ENCODE results near the gene PSMC6.
A peak's percentile ranks its signal among the peaks of the same experiment; 100 is the strongest.

Gene PSMC6

GRCh38 chr14:52706724-52707706 is at the start of gene PSMC6:
Gene PSMC6, plus strand, starts transcription at chr14:52707200. Its CDS starts 20 bp downstream, at chr14:52707220.
- TF ChIP-seq CTCF (IDR thresholded peaks at IDR 0.05; ENCODE audit: extremely low read depth, missing control alignments): no peak

GRCh38 chr14:52660325-52660724 is 46.7 kb upstream of the PSMC6 start:
- TF ChIP-seq CTCF (IDR thresholded peaks at IDR 0.05; ENCODE audit: extremely low read depth, missing control alignments): no peak
- DNase-seq (ENCODE audit: low spot score): no peak

More at GRCh38 chr14:52706724-52707706, at the start of gene PSMC6:
- peak; percentile 92 for DNase-seq (ENCODE audit: low spot score)

DNA sequence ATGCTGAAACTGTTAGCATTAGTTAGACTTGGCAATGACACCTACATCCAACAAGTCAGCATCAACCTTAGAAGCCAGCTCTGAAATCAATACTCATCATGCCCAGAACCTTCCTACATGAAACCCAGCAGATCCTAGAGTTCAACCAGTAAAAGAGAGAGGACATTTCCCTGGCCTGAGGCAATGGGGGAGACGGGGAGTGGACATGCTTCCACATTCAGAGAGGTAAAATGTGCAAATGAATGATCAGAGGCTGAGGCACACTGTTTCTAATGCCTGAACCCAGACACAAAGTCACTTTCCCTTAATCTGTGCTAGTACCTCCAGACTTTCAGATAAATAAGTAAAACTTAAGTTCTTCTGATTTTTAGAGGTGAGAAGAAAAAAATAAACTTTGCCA is 46.2 kb upstream of the PSMC6 start:
- TF ChIP-seq CTCF (IDR thresholded peaks at IDR 0.05; ENCODE audit: extremely low read depth, missing control alignments): no peak
- DNase-seq (ENCODE audit: low spot score): no peak

- DNase-seq (ENCODE audit: low spot score): no peak
- TF ChIP-seq CTCF (IDR thresholded peaks at IDR 0.05; ENCODE audit: extremely low read depth, missing control alignments): no peak
Measured at GRCh38 chr14:52661314-52661713, 45.7 kb upstream of the PSMC6 start.

DNA sequence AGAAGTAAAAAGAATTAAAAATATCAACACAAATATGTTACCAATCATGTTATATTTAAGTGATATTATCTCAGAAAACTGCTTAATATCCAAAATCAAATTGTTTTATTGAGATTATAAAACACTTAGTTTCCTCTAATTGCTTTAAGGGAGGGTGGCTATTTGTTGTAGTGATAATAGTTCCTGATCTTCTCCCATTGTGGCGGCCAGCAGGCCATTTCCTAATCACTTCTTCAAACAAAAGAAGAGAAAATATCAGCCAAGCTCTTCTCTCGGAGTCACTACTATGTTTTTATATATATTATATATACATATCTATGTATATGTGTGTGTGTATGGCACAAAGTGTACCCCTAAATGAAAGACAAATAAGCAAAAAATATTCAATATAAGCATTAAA is 43.1 kb upstream of the PSMC6 start:
- DNase-seq (ENCODE audit: low spot score): no peak

DNA sequence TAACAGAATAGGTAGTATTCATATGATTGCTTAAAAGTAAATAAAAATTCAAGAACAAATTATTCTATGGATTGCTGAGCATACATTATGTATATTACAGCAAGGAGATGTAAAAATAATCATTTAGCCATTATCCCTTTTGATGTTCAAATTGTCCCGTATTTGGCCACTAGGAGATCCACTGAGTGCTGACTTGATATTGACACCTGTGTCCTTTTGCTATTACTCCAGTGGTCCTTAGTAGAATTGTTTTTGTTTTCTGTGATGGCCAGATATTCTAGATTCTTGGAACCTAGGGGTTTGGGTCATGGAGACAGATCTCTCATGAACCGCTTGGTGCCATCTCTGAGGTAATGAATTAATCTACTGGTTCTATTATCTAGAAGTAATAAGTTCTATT is 28.4 kb upstream of the PSMC6 start:
- no peak for TF ChIP-seq CTCF (IDR thresholded peaks at IDR 0.05; ENCODE audit: extremely low read depth, missing control alignments)
- no peak for DNase-seq (ENCODE audit: low spot score)

More for the DNA sequence above, 43.1 kb upstream of the PSMC6 start:
- no peak for TF ChIP-seq CTCF (IDR thresholded peaks at IDR 0.05; ENCODE audit: extremely low read depth, missing control alignments)

DNA sequence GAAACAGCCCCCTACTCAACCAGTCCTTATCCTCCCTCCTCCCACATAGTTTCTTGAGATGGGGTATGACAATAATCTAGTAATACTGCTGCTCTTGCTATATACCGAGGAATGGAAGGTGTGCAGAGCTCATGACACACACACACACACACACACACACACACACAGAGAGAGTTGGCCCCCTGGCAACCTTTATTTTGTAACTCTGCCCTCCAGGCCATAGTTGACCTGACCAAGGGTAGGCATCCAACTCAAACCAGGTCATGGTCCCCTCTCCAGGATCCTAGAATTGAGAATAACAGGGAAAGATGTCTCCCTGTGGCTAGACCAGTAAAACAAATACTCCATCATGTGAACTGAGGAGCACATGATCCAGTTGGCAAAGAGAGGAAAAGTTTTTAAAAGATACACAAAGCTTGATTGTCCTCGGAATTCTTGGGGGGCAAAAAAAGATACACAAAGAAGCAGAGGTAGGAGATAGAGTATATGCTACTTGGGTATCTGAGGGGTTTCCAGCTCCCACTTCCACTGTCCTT is 22.9 kb upstream of the PSMC6 start:
- no peak for DNase-seq (ENCODE audit: low spot score)
- no peak for TF ChIP-seq CTCF (IDR thresholded peaks at IDR 0.05; ENCODE audit: extremely low read depth, missing control alignments)
